Thyroid gland (tissue), 4 donors: Measurements from ENCODE around the gene PCGF3. TPM values are rescaled to one million over a fixed set of nuclear protein-coding genes. Genes with fewer than 3 reads are reported as not detected.

Experiments
- DNase-seq, 2 donors: peaks; one replicate each; pipeline ENCODE4 v3.0.0-alpha.2; 2019
- H3K27ac ChIP-seq, 3 donors: fragments of 200-600 bp; sonication (generic); 1 replicate in 2 of 3; 2 replicates in 1 of 3; pipeline ENCODE4 v1.5.1; 2016 to 2019; ENCODE audit warnings: mild to moderate bottlenecking in 1 of 3, moderate library complexity in 1 of 3
- H3K27me3 ChIP-seq: fragments of 200-600 bp; sonication (generic); one replicate; pipeline ENCODE4 v1.5.1; 2019
- H3K36me3 ChIP-seq, 2 donors: fragments of 200-600 bp; sonication (generic); one replicate each; pipeline ENCODE4 v1.5.1; 2016 to 2019
- H3K4me1 ChIP-seq, 2 donors: fragments of 200-600 bp; sonication (generic); one replicate each; pipeline ENCODE4 v1.5.1; 2017 to 2019
- H3K4me3 ChIP-seq, 3 donors: fragments of 200-600 bp; sonication (generic); replicated peaks in 1 of 3; 1 replicate in 2 of 3; 2 replicates in 1 of 3; pipeline ENCODE4 v1.5.1; 2016; ENCODE audit warnings: mild to moderate bottlenecking in 1 of 3
- H3K9me3 ChIP-seq: fragments of 200-600 bp; sonication (generic); one replicate; pipeline ENCODE4 v1.5.1; 2017
- POLR2A ChIP-seq, 2 donors: fragments of 450-650 bp; IDR thresholded peaks; one replicate each; pipeline ENCODE4 v1.6.1; 2017; ENCODE audit warnings: antibody characterized with exemption in 2 of 2, mild to moderate bottlenecking in 2 of 2, moderate library complexity in 1 of 2
- WGBS, 2 donors: methylation state at CpG; one replicate each; pipeline ENCODE4 v1.1.5; 2017; 5-methylcytosine and 5-hydroxymethylcytosine counted together
- intact Hi-C: fragments of 100-400 bp; cut with DNase I; formaldehyde crosslinking; loops from one replicate; pipeline ENCODE4 v1.15.1; 2023
- total RNA-seq, 4 donors: library from RNA; depleted of rRNA; stranded (reverse); fragments of >200 nt; gene quantifications; one replicate each; pipeline ENCODE4 v1.2.3, GENCODE V29; 2016
- TF ChIP-seq, protein P1 (sequence below), 6 experiments: fragments of 200-600 bp in 3 of 6; fragments of 450-650 bp in 3 of 6; sonication (generic) in 3 of 6; IDR thresholded peaks; one replicate each; pipeline ENCODE4 v1.5.1; 2016 to 2019; ENCODE audit warnings: antibody characterized with exemption in 6 of 6, mild to moderate bottlenecking in 2 of 6, inconsistent platforms in 1 of 6, moderate library complexity in 1 of 6

PCGF3 gene
- total RNA-seq, 4 donors from 2014 or later = 41.4 to 60.0 (median 50.2) TPM

DNA sequence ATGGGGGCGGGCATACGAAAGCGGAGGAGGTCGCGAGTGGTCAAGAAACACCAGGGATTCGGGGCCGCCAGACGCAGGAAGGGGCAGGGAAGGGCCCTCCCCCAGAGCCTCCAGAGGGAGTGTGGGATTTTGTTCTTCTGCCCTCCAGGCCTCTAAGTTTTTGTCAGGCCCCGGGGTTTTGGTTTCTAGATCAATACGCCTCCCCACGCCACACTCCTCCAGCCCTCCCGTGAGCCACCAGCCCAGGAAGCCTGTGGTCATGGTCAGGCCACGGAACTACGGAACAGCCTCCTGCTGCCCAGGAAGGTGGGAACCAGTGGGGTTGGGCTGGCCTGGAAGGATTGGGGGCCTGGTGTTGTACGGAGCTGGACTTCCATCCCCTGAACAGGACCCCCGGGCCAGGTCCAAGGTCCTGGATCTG lies 81.9 kb downstream of the PCGF3 start:
- no peak overlapping the region for H3K4me3 ChIP-seq
- H3K9me3 ChIP-seq = no peaks in the 10 kb centered on the region
- no peak for TF ChIP-seq POLR2A (IDR thresholded peaks at IDR 0.05)
- TF ChIP-seq, protein P1, sequence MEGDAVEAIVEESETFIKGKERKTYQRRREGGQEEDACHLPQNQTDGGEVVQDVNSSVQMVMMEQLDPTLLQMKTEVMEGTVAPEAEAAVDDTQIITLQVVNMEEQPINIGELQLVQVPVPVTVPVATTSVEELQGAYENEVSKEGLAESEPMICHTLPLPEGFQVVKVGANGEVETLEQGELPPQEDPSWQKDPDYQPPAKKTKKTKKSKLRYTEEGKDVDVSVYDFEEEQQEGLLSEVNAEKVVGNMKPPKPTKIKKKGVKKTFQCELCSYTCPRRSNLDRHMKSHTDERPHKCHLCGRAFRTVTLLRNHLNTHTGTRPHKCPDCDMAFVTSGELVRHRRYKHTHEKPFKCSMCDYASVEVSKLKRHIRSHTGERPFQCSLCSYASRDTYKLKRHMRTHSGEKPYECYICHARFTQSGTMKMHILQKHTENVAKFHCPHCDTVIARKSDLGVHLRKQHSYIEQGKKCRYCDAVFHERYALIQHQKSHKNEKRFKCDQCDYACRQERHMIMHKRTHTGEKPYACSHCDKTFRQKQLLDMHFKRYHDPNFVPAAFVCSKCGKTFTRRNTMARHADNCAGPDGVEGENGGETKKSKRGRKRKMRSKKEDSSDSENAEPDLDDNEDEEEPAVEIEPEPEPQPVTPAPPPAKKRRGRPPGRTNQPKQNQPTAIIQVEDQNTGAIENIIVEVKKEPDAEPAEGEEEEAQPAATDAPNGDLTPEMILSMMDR (IDR thresholded peaks at IDR 0.05) = no peak
- peaks cover 13 to 29% of the 10 kb centered on the region in 2 donors for H3K4me1 ChIP-seq
- 79 to 82% methylated on average over 16 of the region's 16 CpGs for WGBS, 2 donors
- H3K27me3 ChIP-seq = peaks cover 17% of the 10 kb centered on the region
- intact Hi-C loops = no loop called here
- DNase-seq = no peak
- H3K27ac ChIP-seq = peak overlapping the region in 2 of 3 donors; percentile 36 to 65
- H3K36me3 ChIP-seq = no peaks in the 10 kb centered on the region

- 84 to 87% methylated on average over 15 to 19 of the region's 19 CpGs for whole genome bisulfite sequencing, 2 donors
- TF ChIP-seq, protein P1 (IDR thresholded peaks at IDR 0.05) = no peak
- no peak for TF ChIP-seq POLR2A (IDR thresholded peaks at IDR 0.05)
- peaks cover 17% of the 10 kb centered on the region for H3K27me3 ChIP-seq
- intact Hi-C loops = no loop called here
- H3K4me1 ChIP-seq = peaks cover 13 to 28% of the 10 kb centered on the region in 2 donors
- no peak overlapping the region for H3K4me3 ChIP-seq
- no peaks in the 10 kb centered on the region for H3K9me3 ChIP-seq
- DNase-seq = no peak
- no peaks in the 10 kb centered on the region for H3K36me3 ChIP-seq
- no peak overlapping the region for H3K27ac ChIP-seq
These were observed 82.5 kb downstream of the PCGF3 start for GRCh38 chr4:788006-788635.

- H3K36me3 ChIP-seq = no peaks in the 10 kb centered on the region
- DNase-seq = no peak
- TF ChIP-seq, protein P1 (IDR thresholded peaks at IDR 0.05) = no peak
These were observed 83.1 kb downstream of the PCGF3 start for GRCh38 chr4:788636-789297.

GRCh38 chr4:789571-790465 lies 84.2 kb downstream of the PCGF3 start:
- TF ChIP-seq POLR2A (IDR thresholded peaks at IDR 0.05) = no peak
- TF ChIP-seq, protein P1 (IDR thresholded peaks at IDR 0.05) = no peak
- no peak overlapping the region for H3K4me3 ChIP-seq
- intact Hi-C loops = no loop called here
- H3K4me1 ChIP-seq = peaks cover 13 to 28% of the 10 kb centered on the region in 2 donors
- H3K27me3 ChIP-seq = peaks cover 22% of the 10 kb centered on the region
- 91 to 92% methylated on average over 12 to 13 of the region's 27 CpGs for WGBS, 2 donors
- H3K27ac ChIP-seq = no peak overlapping the region
- no peaks in the 10 kb centered on the region for H3K36me3 ChIP-seq
- H3K9me3 ChIP-seq = no peaks in the 10 kb centered on the region
- DNase-seq = no peak

More at GRCh38 chr4:788636-789297, 83.1 kb downstream of the PCGF3 start:
- H3K9me3 ChIP-seq = no peaks in the 10 kb centered on the region
- WGBS, 2 donors = 78 to 82% methylated on average over 5 to 16 of the region's 18 CpGs
- H3K27me3 ChIP-seq = peaks cover 17% of the 10 kb centered on the region
- H3K27ac ChIP-seq = no peak overlapping the region
- H3K4me3 ChIP-seq = no peak overlapping the region
- H3K4me1 ChIP-seq = peaks cover 13 to 26% of the 10 kb centered on the region in 2 donors
- intact Hi-C loops = no loop called here
